GM20000 (cell line): ENCODE measurements around the gene C1RL.

Experiments used
- DNase-seq: peaks from one replicate; pipeline ENCODE4 v3.0.0; 2012; ENCODE audit warnings: low spot score
- TF ChIP-seq, protein P1 (sequence below): IDR thresholded peaks from 2 replicates; pipeline ENCODE4 v1.5.1; 2012; ENCODE audit warnings: mild to moderate bottlenecking, control low read depth; ENCODE audit errors: extremely low read depth, missing control alignments

C1RL gene

DNA sequence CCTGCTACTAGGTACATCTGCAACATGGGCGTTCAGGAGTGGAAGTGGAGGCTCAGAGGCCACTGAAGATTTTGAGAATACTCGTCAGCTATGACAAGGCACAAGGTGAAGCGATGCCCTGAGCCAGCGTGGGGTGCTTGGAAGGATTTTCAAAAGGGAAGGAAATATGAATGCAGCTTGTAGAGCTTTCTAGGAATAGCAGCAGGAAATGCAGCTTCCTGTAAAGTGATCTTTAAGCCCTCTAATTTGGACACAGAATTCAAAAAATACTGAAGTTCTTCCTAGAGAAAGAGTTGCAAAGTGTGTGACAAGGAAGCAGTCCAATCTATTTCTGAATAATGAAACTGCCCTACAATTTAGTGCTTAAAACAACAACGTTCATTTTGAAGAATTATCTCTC lies 61.7 kb downstream of the C1RL start:
- TF ChIP-seq, protein P1, sequence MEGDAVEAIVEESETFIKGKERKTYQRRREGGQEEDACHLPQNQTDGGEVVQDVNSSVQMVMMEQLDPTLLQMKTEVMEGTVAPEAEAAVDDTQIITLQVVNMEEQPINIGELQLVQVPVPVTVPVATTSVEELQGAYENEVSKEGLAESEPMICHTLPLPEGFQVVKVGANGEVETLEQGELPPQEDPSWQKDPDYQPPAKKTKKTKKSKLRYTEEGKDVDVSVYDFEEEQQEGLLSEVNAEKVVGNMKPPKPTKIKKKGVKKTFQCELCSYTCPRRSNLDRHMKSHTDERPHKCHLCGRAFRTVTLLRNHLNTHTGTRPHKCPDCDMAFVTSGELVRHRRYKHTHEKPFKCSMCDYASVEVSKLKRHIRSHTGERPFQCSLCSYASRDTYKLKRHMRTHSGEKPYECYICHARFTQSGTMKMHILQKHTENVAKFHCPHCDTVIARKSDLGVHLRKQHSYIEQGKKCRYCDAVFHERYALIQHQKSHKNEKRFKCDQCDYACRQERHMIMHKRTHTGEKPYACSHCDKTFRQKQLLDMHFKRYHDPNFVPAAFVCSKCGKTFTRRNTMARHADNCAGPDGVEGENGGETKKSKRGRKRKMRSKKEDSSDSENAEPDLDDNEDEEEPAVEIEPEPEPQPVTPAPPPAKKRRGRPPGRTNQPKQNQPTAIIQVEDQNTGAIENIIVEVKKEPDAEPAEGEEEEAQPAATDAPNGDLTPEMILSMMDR, result no peak

DNA sequence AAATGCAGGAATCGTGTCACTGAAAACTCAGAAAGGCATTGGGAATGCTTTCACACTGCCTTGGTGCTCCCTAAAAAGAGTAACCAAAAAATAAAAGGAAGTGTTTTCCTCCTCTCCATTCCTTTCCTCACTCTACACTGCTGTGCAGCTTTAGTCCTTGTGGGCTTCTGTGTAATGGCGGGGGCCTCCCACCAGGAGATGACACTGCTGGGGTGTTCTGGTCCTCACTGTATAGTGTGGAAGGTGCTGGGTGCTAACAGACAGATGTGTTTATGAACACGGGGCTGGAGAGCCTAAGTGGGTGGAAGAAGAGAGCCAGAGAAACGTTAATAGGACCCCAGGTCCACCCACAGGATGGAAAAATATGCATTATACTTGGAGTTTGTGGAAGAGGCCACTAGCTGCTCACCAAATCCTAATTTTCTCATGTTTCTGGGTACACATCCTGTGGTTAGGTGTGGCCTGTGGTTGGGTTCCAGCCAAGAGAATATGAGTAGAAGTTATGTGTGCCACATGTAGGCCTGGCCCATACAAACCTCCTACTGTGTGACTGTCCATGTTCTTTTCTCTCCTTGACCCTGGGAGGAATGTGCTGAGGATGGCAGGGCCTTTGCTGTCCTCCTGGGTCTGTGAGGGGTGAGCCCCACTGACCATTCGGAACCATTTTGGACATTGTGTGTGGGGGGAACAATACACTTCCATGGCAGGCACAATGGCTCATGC lies 62.5 kb downstream of the C1RL start:
- TF ChIP-seq, protein P1, result no peak
- no peak for DNase-seq

More for the DNA sequence above, 61.7 kb downstream of the C1RL start:
- no peak for DNase-seq

DNA sequence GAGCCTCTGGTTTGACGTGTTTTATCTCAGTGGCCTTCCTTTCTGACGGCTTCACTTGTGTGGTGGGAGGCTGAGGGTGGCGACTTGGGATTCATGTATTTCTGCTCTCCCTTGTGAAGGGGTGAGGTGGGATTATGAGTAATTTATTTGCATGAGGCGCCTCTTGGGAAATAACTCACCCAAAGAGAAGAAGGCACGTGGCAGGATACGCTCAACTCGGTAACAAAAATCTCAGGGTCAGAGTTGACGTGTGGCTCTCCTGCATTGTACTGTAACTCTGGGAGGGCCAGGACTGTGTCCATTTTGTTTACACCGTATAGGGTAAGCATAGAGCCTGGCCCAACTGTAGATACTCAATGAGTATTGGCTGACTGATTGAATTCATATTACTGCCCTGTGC lies 63.1 kb downstream of the C1RL start:
- no peak for DNase-seq
- TF ChIP-seq, protein P1, result no peak
